ENCODE data around the gene NPBWR2. TPM values are rescaled to one million over a fixed set of nuclear protein-coding genes. Genes with fewer than 3 reads are reported as not detected.

NPBWR2 gene
- total and polyA plus RNA-seq, 9 of the 15 experiments (the other 6 are each of a cell fraction or from before 2014, with no cell fraction given): not detected

GRCh38 chr20:64152906-64153305, 45.5 kb upstream of the NPBWR2 start:
- TF ChIP-seq ZNF408 (CRISPR knock-in tag; IDR thresholded peaks at IDR 0.05; ENCODE audit: low read depth) (no peak), ZNF239 (CRISPR knock-in tag; IDR thresholded peaks at IDR 0.05) (no peak), TRIM24 (IDR thresholded peaks at IDR 0.05) (no peak), ARHGAP35 (IDR thresholded peaks at IDR 0.05; ENCODE audit: partially characterized antibody) (no peak), ZBTB1 (CRISPR knock-in tag; IDR thresholded peaks at IDR 0.05; ENCODE audit: borderline replicate concordance, low read depth) (no peak), CTCF (IDR thresholded peaks at IDR 0.05 in 2 of 3, conservative IDR thresholded peaks at IDR 0.05 in 1 of 3; ENCODE audit: insufficient read depth in 2 of 3, low read depth in 1 of 3, low read length in 3 of 3) (no peak), FOXO4 (CRISPR knock-in tag; IDR thresholded peaks at IDR 0.05) (no peak), ZSCAN32 (CRISPR knock-in tag; IDR thresholded peaks at IDR 0.05) (no peak), SNRNP70 (optimal IDR thresholded peaks at IDR 0.05; ENCODE audit: low read depth, low read length) (no peak), AFF4 (CRISPR knock-in tag; IDR thresholded peaks at IDR 0.05) (no peak), EGR1 (conservative IDR thresholded peaks at IDR 0.05) (no peak), GATAD2B (IDR thresholded peaks at IDR 0.05; ENCODE audit: borderline replicate concordance) (no peak), NFYB (IDR thresholded peaks at IDR 0.05; ENCODE audit: extremely low read depth, insufficient read length) (no peak), RBM39 (optimal IDR thresholded peaks at IDR 0.05; ENCODE audit: low read depth, low read length) (no peak)
- TF ChIP-seq, protein P1, sequence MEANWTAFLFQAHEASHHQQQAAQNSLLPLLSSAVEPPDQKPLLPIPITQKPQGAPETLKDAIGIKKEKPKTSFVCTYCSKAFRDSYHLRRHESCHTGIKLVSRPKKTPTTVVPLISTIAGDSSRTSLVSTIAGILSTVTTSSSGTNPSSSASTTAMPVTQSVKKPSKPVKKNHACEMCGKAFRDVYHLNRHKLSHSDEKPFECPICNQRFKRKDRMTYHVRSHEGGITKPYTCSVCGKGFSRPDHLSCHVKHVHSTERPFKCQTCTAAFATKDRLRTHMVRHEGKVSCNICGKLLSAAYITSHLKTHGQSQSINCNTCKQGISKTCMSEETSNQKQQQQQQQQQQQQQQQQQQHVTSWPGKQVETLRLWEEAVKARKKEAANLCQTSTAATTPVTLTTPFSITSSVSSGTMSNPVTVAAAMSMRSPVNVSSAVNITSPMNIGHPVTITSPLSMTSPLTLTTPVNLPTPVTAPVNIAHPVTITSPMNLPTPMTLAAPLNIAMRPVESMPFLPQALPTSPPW (CRISPR knock-in tag; IDR thresholded peaks at IDR 0.05): no peak

More at GRCh38 chr20:64152906-64153305, 45.5 kb upstream of the NPBWR2 start:
- H4K20me1 ChIP-seq (replicated peaks; ENCODE audit: control insufficient read depth, insufficient read depth, low read length): peaks cover 6% of the 10 kb centered on the region
- peaks cover 3% of the 10 kb centered on the region for H3K9me3 ChIP-seq (replicated peaks; ENCODE audit: control insufficient read depth, insufficient read depth, low read depth, low read length)
- no peak overlapping the region for H3K27ac ChIP-seq (ENCODE audit: extremely low read depth, low read depth, low read length)
- CTCF ChIA-PET (ENCODE audit: low intra/inter-chr PET ratio): no interaction called here
- in situ Hi-C loops (cut with MboI) (no loop called here), intact Hi-C loops (cut with micrococcal nuclease) (no loop called here)
- no peak overlapping the region for H2AFZ ChIP-seq (ENCODE audit: low read depth, low read length)
- no peaks in the 10 kb centered on the region for H3K36me3 ChIP-seq (ENCODE audit: control insufficient read depth, insufficient read depth, low read length)
- H3K79me2 ChIP-seq (ENCODE audit: control insufficient read depth, insufficient read depth, low read length): no peaks in the 10 kb centered on the region
- WGBS (ENCODE audit: insufficient coverage, low coverage, missing lambda C conversion rate): 9% methylated on average over 9 of the region's 9 CpGs
- DNase-seq (ENCODE audit: extremely low read depth in 1 of 4, low spot score in 3 of 4) (no peak), ATAC-seq (no peak; the same call in 2 of the 3 replicates), FAIRE-seq (no peak)
- H3K4me2 ChIP-seq (ENCODE audit: insufficient read depth, low read length): no peak overlapping the region
- H3K9me1 ChIP-seq (ENCODE audit: control insufficient read depth, insufficient read depth, low read length): peaks cover 2% of the 10 kb centered on the region
- no peak overlapping the region for H3K4me3 ChIP-seq
- H3K27me3 ChIP-seq (ENCODE audit: control insufficient read depth in 2 of 2, insufficient read depth in 2 of 2, low read length in 2 of 2): peaks cover 0 to 52% of the 10 kb centered on the region in 2 experiments; a peak in 4 of 5 replicates
- 0 out of 4 replicates have a peak overlapping the region, but pooled peaks of 1 of the 2 experiments have one; percentile 17 for H3K9ac ChIP-seq (ENCODE audit: insufficient read depth in 1 of 2, low read depth in 2 of 2, low read length in 2 of 2)
- BruUV-seq (replicated peaks): no TSS peak
- H3K4me1 ChIP-seq (replicated peaks in 1 of 2; ENCODE audit: control insufficient read depth in 2 of 2, insufficient read depth in 2 of 2, low read length in 2 of 2): peaks cover 0 to 18% of the 10 kb centered on the region in 2 experiments; a peak in 1 of 5 replicates
- POLR2A ChIA-PET: no interaction called here
